ENCODE data around the gene ERCC8.
A peak's percentile ranks its signal among the peaks of the same experiment; 100 is the strongest.
"Not testable (repeated sequence)": the region's sequence is repeated elsewhere in the genome, so short reads cannot be mapped to it uniquely, and the experiment has no call there.

ERCC8 gene

GRCh38 chr5:60903356-60903755, 41.5 kb downstream of the ERCC8 start:
- no peak for DNase-seq

DNA sequence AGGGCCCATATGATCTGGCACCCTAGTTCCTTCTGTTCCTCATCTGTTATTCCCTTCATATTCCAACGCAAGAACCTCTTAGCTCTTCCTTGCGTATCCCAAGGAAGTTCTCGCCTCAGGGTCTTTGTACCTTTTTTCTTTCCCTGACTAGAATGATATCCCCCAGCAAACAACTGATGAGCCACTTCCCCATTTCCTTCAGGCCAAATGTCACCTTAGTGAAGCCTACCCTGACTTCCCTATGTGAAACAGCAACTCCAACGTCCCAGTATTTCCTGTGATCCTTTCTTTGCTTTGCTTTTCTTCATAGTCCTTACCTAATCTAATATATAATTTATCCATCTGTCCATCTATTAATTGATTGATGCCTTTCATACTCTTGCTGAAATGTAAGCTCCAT, 47.9 kb downstream of the ERCC8 start:
- no peak for DNase-seq

- DNase-seq = no peak
These were observed 51.3 kb downstream of the ERCC8 start for GRCh38 chr5:60893521-60893920.

DNA sequence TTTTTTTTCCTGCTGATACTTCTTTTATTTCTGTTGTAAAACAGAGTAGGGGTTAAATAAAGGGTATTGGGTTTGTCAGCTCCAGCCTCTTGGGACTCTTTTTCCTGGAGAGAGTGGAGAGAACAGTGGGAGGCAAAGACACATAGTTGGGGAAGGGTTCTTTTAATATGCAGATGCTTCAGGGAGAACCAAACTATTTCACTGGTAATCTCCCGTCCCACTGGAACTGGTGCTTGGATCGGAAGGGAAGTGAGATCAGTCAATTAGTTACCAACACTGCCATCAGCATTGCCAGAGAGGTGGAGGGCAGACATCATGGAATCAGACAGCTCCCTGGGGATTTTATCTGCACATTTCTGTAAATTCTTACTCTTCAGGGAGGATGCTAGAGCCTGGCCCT, 53.2 kb downstream of the ERCC8 start:
- no peak for DNase-seq

DNA sequence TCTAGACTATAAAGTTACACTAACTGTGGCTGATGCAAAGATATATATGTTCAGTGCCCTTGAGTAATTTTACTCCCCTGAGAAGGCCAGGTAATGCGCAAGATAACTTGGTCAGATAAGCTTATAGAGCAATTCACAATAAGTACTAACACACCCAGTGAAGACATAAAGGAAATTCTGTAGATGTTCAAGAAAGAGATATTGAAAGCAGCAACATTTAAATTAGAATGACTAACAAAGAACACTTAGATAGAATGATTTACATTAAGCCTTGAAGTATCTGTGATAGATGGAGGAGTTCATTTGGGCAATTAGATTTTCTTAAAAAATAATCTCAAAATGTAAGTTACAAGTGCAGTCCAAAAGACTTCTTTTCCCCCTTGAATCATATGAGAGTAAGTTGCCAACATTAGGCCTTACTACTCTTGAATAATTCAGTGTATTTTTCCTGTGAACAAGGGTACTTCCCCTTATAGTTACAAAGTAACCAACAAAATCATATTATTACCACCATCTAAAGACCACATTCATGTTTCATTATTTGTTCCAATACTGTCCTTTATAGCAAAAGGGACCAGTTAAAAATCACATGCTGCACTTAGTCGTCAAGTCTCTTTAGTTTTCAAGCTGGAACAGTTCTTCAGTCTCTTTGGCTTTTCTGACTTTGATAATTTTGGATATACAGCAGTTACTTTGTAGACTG, 56.4 kb downstream of the ERCC8 start:
- DNase-seq = no peak

DNA sequence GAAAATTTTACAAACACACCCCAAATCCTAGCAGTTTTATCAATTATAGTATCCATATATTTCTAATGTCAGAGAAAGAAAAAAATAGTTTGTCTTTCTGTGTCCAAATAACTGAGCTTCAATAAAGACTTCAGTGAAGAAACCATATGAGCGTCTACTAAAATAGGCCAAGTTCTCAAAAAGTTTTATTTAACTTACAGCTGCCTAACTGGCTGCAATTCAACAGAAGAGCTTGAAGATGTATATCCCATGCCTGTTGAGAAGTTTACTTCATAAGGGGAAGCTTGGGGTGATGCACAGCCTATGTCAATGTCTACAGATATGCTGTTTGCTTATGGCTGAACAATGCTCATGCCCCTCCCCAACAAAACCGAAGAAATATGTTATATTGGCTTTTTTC, 57.1 kb downstream of the ERCC8 start:
- DNase-seq = no peak

DNA sequence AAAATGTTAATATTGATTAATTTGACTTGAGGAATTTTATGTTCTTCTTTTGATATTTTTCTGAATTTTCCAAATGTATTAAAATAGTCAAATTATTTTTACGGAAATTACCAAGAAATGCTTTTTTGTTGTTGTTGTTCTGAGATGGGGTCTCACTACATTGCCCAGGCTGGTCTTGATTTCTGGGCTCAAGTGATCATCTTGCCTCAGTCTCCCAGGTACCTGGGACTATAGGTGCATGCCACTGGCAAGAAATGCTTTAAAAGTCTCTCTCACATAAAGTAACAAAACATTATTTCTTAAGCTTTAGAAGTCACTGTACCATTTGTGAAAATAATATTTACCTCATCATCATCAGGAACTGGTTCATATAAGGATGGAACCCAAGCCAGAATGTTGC, 57.8 kb downstream of the ERCC8 start:
- DNase-seq = no peak

DNA sequence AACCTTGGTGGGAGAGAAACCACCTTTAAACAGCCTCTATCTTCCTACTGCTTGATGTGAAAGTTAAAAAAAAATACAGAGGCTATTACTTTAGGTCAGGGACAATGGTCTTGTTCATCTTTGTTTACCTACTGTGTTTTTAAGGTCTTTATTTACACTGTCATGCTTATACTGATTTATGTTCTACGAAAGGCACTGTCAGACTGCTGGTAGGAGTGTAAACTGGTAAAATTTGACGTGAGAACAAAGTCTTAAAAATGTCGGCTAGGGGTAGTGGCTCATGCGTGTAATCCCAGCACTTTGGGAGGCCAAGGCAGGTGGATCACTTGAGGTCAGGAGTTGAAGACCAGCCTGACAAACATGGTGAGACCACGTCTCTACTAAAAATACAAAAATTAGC, 58.7 kb downstream of the ERCC8 start:
- peak; percentile 35 for DNase-seq

DNA sequence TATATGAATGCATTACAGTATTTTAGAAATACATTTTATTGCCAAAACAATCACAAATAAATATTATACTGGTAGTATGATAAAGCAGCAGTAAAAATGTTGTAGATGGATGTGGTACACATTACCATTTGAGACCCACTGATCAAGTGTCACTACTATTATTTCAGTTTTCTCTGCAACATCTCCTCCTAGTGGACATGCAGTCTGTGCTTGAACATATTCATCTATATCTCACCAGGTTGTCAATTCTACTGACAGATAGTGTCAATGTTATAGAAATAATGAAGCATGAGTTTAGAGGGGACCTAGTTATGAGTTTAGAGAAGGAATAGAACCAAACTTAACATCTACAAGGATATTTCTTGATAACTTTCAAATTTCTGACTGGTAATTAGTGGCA, 61.6 kb downstream of the ERCC8 start:
- peak; percentile 60 for DNase-seq

DNA sequence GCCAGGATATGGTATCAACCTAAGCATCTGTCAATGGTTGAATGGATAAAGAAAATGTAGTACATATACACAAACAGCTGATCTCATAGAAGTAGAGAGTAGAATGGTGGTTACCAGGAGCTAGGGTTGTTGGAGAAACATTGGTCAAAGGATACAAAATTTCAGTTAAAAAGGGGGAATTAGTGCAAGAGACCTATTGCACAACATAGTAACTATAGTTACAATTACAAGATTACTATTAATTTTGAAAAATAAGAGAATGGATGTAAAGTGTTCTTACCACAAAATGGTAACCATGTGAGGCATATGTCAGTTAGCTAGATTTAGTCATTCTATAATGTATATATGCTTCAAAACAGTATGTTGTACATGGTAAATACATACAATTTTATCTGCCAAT, 72.0 kb downstream of the ERCC8 start:
- DNase-seq = no peak

GRCh38 chr5:60870857-60871256, 74.0 kb downstream of the ERCC8 start:
- no peak for DNase-seq

GRCh38 chr5:60860572-60860971, 84.3 kb downstream of the ERCC8 start:
- DNase-seq = not testable (repeated sequence)

DNA sequence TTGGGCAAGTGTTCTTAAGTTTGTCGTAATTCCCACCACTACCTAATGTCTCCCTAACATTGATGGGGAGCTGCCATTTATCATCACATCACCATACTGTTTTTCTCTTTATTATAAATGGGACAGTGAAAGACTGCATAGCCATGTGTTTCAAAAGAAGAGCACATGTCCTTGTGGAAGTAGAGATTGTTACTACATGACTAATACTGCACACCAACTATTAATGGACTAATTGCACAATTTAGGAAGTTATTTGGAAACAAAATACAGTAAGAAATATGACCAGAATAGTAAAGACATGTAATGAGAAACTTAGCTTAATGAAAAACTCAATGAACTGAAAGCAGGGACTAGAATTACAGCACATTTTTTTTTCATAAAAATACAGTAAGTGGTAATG, 88.8 kb downstream of the ERCC8 start:
- no peak for DNase-seq

DNA sequence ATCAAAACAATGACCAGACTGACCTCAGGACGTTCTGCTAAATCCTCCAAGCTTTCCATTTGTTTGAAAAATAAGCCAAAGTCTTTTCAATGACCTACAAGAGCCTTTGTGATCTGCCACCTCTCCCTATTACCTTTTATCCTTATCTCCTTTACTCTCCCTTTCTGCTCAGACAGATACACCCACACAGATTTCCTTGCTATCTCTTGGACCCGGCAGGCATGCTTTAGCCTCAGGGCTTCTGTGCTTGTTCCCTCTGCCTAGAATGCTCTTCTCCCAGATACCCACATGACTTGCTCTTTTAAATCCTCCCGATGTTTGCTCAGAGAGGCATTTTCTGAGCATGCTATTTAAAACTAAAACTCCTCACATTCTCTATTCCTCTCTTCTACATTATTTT, 91.9 kb downstream of the ERCC8 start:
- no peak for DNase-seq

- DNase-seq = no peak
These were observed 92.6 kb downstream of the ERCC8 start for GRCh38 chr5:60852317-60852716.

DNA sequence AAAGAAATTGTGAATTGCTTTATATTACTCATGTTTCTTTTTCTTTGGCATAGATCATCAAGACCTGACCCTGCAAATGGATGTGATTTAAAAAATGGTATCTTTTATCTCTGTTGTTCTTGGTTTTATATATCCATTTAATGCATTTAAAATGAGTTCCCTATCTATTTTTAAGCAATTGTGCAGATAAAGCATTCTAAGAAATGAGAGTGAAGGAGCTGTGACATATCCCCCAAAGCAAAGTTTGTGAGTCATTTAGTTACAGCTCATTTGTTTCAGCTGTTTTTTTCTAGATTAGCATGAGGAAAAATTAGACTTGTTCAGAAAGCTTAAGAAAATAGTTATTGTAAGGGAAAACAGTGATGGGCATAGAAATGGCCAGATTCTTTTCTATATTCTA, 93.2 kb downstream of the ERCC8 start:
- no peak for DNase-seq

DNA sequence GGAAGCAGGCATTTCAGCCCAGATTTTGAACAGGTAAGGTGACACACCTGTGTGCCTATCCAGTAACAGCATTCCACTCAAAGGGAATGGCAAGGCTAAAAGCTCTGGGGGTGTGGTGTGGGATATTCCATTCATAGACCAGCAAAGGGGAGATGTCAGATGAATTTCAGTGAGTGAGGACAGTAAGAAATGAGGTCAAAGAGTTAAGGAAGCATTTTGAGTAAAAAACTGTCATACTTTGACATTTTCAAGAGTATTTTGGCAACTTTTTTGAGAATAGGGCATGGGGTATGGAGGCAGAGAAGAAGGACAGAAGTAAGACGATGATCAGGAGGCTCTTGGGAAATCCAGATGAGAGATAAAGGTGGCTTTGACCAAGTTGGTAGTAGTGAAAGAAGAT, 98.6 kb downstream of the ERCC8 start:
- no peak for DNase-seq

DNA sequence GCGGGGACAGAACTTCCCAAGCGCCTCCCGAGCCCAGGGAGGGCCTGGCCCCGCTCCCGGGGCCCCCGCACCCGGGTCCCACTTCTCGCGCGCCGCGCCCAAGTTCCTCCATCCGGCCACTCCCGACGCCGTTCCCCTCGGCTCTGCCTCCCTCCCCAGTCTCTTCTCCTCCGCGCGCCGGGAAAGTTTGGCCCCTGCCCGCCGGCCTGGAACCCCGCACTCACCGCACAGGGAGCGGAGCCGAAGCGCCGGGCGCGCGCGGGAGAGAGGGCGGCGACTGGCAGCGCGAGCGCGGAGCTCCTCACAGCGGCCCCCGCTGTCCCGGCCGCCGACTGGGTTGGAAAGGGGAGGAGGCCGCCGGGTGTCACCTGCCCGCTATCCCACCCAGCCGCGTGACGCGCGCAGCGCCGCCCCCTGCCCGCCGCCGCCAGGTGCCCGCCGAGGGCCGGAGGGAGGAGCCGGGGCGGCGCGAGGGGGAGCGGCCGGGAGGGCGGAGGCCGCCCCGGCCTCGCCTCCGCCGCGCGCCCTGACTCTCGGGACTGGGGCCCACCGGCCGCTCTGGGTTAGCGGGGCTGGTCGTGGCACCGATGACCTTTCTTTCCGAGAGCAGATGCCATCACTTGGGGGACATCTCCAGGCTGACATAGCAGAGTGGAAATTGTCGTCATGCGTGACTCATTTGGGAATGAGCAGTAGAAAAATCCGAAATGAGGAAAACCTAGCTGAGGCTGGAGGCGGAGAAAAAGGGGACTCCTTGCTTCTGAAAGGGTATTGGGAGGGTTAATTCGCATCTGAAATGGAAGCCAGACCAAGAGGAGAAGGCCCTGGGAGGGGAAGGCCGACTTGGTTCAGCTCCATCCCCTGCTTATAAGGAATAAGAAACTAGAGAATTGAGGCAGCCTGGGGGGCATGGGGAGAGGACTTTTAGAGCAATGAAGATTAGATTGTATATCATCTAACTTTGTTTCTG, 100.6 kb downstream of the ERCC8 start, which contains the start of gene ELOVL7:
TSS of gene ELOVL7 (minus strand) at position 334 of the 970 bp plus-strand sequence. CDS start 56,872 bp downstream, outside the sequence.
- peak; percentile 95 for DNase-seq

DNA sequence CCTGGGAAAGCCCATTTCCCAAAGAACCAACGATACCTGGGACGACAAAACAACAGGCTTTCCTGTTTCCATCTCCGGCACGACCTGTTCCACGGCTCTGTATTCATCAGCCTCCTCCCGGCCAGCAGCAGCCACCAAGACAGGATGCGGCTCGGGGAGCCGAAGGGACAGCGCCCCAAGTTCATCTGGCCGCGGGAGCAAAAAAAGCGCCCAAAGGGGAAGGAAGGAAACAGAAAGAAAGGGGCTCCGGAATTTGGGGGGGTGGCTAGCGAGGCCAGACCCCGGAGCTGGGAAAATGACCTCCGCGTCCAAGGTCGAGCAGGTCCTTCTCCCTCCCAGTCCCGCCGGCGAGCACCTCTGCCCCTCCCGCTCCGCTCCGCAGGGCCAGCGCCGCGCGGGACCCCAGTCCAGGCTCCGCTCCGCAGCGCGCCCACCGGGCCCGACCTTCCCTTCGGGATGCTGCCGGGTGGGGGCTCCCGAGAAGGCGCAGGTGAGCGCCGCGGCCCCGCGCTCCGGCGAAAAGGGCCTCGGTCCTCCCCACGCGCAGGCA, 101.4 kb downstream of the ERCC8 start:
- peak; percentile 70 for DNase-seq

DNA sequence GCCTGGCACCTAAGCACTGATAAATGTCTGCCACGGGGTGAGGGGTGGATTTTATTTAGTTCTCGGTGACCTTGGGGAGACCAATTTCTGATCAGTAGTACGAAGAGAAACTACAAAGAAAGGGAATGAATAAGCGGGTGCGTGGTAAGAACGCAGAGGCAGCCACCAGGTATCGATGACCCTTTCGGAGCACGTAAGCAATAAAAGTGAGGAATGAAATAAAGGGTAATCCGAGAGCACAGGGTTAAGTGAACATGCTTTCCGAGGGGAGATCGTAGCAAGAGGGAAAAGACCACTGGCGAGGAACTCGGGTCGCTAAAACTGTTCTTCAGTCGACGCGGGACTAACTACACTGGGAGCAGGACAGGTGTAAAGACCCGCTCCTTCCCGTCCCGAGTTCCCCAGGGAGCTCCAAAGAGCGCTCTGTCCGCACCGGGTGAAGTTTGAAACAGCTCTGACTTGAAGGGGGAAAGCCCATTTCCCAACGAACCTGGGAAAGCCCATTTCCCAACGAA, 101.9 kb downstream of the ERCC8 start:
- peak; percentile 70 for DNase-seq

DNA sequence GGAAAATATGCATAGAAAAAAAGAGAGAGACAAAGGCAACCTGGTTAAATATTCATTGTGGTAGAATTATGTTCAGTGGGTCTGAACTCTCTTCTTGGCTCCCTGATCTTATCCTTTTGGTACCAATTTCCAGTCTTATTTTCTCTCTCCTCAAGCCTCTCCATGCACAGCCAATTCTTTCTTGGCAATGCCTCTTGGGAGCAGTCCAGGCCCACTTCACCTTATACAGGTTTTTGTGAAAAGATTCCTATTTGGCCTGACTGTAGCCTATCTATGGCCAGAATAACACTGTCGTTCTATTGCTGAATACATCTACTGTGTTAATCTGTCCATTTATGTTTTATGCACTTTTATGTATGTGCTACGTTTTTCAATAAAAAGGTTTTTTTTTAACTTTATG, 103.5 kb downstream of the ERCC8 start:
- DNase-seq = no peak

DNA sequence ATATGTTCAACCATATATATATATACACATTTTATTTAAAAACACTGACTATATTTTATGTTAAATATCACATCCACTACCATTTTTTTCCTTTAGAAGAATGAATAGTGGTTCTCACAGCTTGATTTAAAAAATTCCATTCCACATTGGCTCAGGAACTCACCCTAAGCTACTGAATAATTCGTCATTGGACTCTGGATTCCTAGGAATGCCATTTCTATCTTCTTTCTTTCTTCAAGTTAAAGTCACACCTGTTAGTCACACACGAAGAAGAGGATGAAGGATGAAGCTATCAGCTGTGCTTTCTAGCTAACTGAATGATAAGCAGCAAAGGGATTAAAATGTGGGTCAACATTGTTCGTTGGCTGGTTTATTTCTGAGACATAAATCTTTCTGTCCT, 108.7 kb downstream of the ERCC8 start:
- DNase-seq = no peak

- DNase-seq = no peak
These were observed 109.3 kb downstream of the ERCC8 start for GRCh38 chr5:60835554-60835953.

DNA sequence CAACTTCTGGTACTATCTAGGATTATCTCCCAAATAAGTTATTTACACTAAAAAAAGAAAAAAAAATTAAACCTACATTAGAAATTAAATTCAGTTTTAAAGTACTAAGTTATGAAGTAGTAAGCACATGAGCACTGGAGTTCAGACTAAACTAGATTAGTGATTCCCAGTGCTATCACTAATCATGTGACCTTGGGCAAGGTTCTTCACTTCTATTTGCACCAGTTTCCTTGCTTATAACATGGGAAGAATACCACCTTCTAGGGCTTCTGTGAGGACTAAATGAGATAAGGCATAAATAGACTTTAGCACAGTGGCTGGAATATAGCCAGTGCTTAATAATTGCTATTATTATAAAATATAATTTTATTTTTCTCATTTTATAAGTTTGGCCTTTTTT, 111.3 kb downstream of the ERCC8 start:
- DNase-seq = no peak

All from DMS53 (cell line).